DND-41 (cell line): ENCODE measurements around the gene PLXNA4.

ENCODE experiments used
- ATAC-seq: fragments of 200-7000 bp; cut with Tn5 transposase; 3 replicates; pipeline ENCODE4 v1.9.1; 2021; ENCODE audit warnings: low read depth; ENCODE audit not compliant: insufficient read depth
- DNase-seq: peaks from one replicate; pipeline ENCODE4 v3.0.0-alpha.2; 2020
- H2AFZ ChIP-seq: 2 replicates; pipeline ENCODE4 v1.6.0; 2012; ENCODE audit warnings: low read depth, low read length
- H3K27ac ChIP-seq: 2 replicates; pipeline ENCODE4 v1.5.1; 2012; ENCODE audit warnings: low read length, inconsistent platforms
- H3K27me3 ChIP-seq: fragments of 200-600 bp; sonication (generic); 2 replicates; pipeline ENCODE4 v1.6.0; 2012; ENCODE audit warnings: low read length, mild to moderate bottlenecking, inconsistent platforms; ENCODE audit not compliant: insufficient read depth, poor library complexity
- H3K36me3 ChIP-seq: 2 replicates; pipeline ENCODE4 v1.5.1; 2012; ENCODE audit warnings: low read length, inconsistent platforms; ENCODE audit not compliant: insufficient read depth
- H3K4me1 ChIP-seq: 2 replicates; pipeline ENCODE4 v1.5.1; 2012; ENCODE audit warnings: mild to moderate bottlenecking, low read length; ENCODE audit not compliant: insufficient read depth
- H3K4me2 ChIP-seq: 2 replicates; pipeline ENCODE4 v1.6.0; 2012; ENCODE audit warnings: mild to moderate bottlenecking, moderate library complexity, low read length, inconsistent platforms; ENCODE audit not compliant: insufficient read depth
- H3K4me3 ChIP-seq, 2 experiments: fragments of 200-600 bp in 1 of 2; shearing (Covaris generic) in 1 of 2; 2 replicates each; pipeline ENCODE4 v1.5.1; 2012 to 2016; ENCODE audit warnings: inconsistent platforms in 2 of 2, low read length in 2 of 2, mild to moderate bottlenecking in 2 of 2, low read depth in 1 of 2, moderate library complexity in 1 of 2
- H3K79me2 ChIP-seq: 2 replicates; pipeline ENCODE4 v1.6.0; 2012; ENCODE audit warnings: low read length, inconsistent platforms; ENCODE audit not compliant: insufficient read depth
- H3K9ac ChIP-seq: 2 replicates; pipeline ENCODE4 v1.6.0; 2012; ENCODE audit warnings: low read depth, mild to moderate bottlenecking, inconsistent platforms, low read length, moderate library complexity
- H3K9me3 ChIP-seq: 2 replicates; pipeline ENCODE4 v1.5.1; 2012; ENCODE audit warnings: low read length, moderate library complexity, mild to moderate bottlenecking, inconsistent platforms; ENCODE audit not compliant: insufficient read depth, severe bottlenecking
- H4K20me1 ChIP-seq: 2 replicates; pipeline ENCODE4 v1.6.0; 2012; ENCODE audit warnings: low read length; ENCODE audit not compliant: insufficient read depth
- EZH2 ChIP-seq: IDR thresholded peaks from 3 replicates; pipeline ENCODE4 v1.6.1; 2012; ENCODE audit warnings: borderline replicate concordance, low read depth, mild to moderate bottlenecking, moderate library complexity, low read length, inconsistent platforms; ENCODE audit not compliant: severe bottlenecking
- TF ChIP-seq, protein P1 (sequence below): IDR thresholded peaks from 2 replicates; pipeline ENCODE4 v1.5.1; 2012; ENCODE audit warnings: borderline replicate concordance, low read length, moderate library complexity, mild to moderate bottlenecking; ENCODE audit not compliant: poor library complexity, severe bottlenecking; ENCODE audit errors: extremely low read depth

Gene PLXNA4

GRCh38 chr7:132446260-132446659 is 130.0 kb downstream of the PLXNA4 start:
- Histone ChIP-seq H3K4me1 (no peaks in the 10 kb centered on the region), H3K27me3 (peaks cover 5% of the 10 kb centered on the region), H3K79me2 (no peaks in the 10 kb centered on the region), H3K9me3 (no peaks in the 10 kb centered on the region), H4K20me1 (no peaks in the 10 kb centered on the region), H2AFZ (no peak overlapping the region), H3K4me2 (no peak overlapping the region), H3K27ac (no peak overlapping the region), H3K9ac (no peak overlapping the region), H3K4me3 (no peak overlapping the region), H3K36me3 (no peaks in the 10 kb centered on the region)
- DNase-seq (no peak), ATAC-seq (no peak)
- no peak for TF ChIP-seq EZH2
- TF ChIP-seq, protein P1, sequence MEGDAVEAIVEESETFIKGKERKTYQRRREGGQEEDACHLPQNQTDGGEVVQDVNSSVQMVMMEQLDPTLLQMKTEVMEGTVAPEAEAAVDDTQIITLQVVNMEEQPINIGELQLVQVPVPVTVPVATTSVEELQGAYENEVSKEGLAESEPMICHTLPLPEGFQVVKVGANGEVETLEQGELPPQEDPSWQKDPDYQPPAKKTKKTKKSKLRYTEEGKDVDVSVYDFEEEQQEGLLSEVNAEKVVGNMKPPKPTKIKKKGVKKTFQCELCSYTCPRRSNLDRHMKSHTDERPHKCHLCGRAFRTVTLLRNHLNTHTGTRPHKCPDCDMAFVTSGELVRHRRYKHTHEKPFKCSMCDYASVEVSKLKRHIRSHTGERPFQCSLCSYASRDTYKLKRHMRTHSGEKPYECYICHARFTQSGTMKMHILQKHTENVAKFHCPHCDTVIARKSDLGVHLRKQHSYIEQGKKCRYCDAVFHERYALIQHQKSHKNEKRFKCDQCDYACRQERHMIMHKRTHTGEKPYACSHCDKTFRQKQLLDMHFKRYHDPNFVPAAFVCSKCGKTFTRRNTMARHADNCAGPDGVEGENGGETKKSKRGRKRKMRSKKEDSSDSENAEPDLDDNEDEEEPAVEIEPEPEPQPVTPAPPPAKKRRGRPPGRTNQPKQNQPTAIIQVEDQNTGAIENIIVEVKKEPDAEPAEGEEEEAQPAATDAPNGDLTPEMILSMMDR: no peak

DNA sequence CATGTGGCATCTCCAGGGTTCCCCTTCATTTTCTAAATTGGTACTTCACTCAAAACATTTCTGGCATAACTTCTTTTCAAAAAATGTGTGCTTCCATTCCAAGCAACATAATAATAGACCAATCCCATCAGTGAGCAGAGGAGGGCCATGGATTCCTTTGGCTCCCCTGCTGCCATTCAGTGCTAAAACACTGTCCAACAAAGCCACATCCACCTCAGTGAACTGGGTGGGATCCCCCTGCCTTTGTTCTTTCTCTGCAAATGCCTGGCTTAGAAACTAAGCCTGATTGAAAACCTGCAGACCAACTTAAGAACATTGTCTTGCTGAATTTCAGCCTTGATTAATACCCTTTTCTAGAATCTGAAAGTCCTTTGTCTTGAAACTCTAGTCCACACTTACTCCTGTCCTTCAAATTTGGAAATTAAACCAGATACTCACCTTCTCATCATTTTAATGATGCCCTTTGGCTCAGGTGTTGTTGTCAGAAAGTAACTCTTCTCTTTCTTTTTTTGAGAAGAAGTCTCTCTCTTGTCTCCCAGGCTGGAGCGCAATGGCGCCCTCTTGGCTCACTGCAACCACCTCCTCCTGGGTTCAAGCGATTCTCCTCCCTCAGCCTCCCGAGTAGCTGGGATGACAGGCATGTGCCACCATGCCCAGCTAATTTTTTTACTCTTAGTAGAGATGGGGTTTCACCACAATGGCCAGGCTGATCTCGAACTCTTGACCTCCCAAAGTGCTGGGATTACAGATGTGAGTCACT is 132.3 kb downstream of the PLXNA4 start:
- Histone ChIP-seq H2AFZ (no peak overlapping the region), H4K20me1 (no peaks in the 10 kb centered on the region), H3K27ac (no peak overlapping the region), H3K36me3 (no peaks in the 10 kb centered on the region), H3K27me3 (peaks cover 5% of the 10 kb centered on the region), H3K9me3 (no peaks in the 10 kb centered on the region), H3K79me2 (no peaks in the 10 kb centered on the region), H3K4me1 (no peaks in the 10 kb centered on the region), H3K4me3 (no peak overlapping the region), H3K9ac (no peak overlapping the region), H3K4me2 (no peak overlapping the region)
- ATAC-seq (no peak), DNase-seq (no peak)
- no peak for TF ChIP-seq EZH2
- TF ChIP-seq, protein P1: no peak

- Histone ChIP-seq H3K79me2 (no peaks in the 10 kb centered on the region), H2AFZ (no peak overlapping the region), H3K9me3 (no peaks in the 10 kb centered on the region), H3K4me3 (no peak overlapping the region), H3K4me2 (no peak overlapping the region), H3K36me3 (no peaks in the 10 kb centered on the region), H4K20me1 (no peaks in the 10 kb centered on the region), H3K27me3 (peaks cover 7% of the 10 kb centered on the region), H3K4me1 (peaks cover 7% of the 10 kb centered on the region), H3K9ac (no peak overlapping the region), H3K27ac (no peak overlapping the region)
- ATAC-seq: no peak
- TF ChIP-seq EZH2: no peak
- TF ChIP-seq, protein P1: no peak
- DNase-seq: no peak
Observed at GRCh38 chr7:132441935-132442334, 134.3 kb downstream of the PLXNA4 start.
